SK-N-SH treated with all-trans-retinoic acid at 6 μM for 48 hours (cell line): ENCODE data around the gene MUTYH.

Experiments used
- ATAC-seq: fragments of 200-7000 bp; cut with Tn5 transposase; 3 replicates; pipeline ENCODE4 v1.9.1; 2020; ENCODE audit warnings: mild to moderate bottlenecking, moderate library complexity
- ARNTL ChIP-seq: fragments of 450-650 bp; formaldehyde crosslinking; IDR thresholded peaks from 2 replicates; pipeline ENCODE4 v1.5.0; 2020; ENCODE audit warnings: low read depth, mild to moderate bottlenecking, moderate library complexity, borderline replicate concordance
- BACH2 ChIP-seq: fragments of 250-450 bp; sonication (Bioruptor Pico); IDR thresholded peaks from 2 replicates; pipeline ENCODE4 v1.9.0; 2021; ENCODE audit warnings: mild to moderate bottlenecking, borderline replicate concordance
- CREB5 ChIP-seq: fragments of 250-450 bp; sonication (Bioruptor Pico); IDR thresholded peaks from 2 replicates; pipeline ENCODE4 v1.5.1; 2020; ENCODE audit warnings: low read depth, mild to moderate bottlenecking, moderate library complexity
- CSDC2 ChIP-seq: fragments of 250-450 bp; sonication (Bioruptor Pico); IDR thresholded peaks from 2 replicates; pipeline ENCODE4 v1.5.0; 2020; ENCODE audit warnings: mild to moderate bottlenecking, moderate library complexity
- CSRNP3 ChIP-seq: fragments of 250-450 bp; sonication (Bioruptor Pico); IDR thresholded peaks from 2 replicates; pipeline ENCODE4 v1.5.1; 2021; ENCODE audit warnings: mild to moderate bottlenecking, moderate library complexity
- ESRRG ChIP-seq: fragments of 250-450 bp; sonication (Bioruptor Pico); IDR thresholded peaks from 2 replicates; pipeline ENCODE4 v1.6.1; 2021; ENCODE audit warnings: mild to moderate bottlenecking
- GLIS3 ChIP-seq: fragments of 250-450 bp; sonication (Bioruptor Pico); IDR thresholded peaks from 2 replicates; pipeline ENCODE4 v1.5.0; 2020; ENCODE audit warnings: mild to moderate bottlenecking, moderate library complexity
- ISL1 ChIP-seq: fragments of 250-450 bp; sonication (Bioruptor Pico); IDR thresholded peaks from 2 replicates; pipeline ENCODE4 v2.1.2; 2022; ENCODE audit warnings: mild to moderate bottlenecking, moderate library complexity
- OSR1 ChIP-seq: fragments of 250-450 bp; sonication (Bioruptor Pico); IDR thresholded peaks from 2 replicates; pipeline ENCODE4 v1.8.0; 2022; ENCODE audit warnings: moderate library complexity, mild to moderate bottlenecking, inconsistent platforms
- PATZ1 ChIP-seq: fragments of 250-450 bp; sonication (Bioruptor Pico); IDR thresholded peaks from 2 replicates; pipeline ENCODE4 v1.8.0; 2020; ENCODE audit warnings: mild to moderate bottlenecking, moderate library complexity, borderline replicate concordance
- POU6F1 ChIP-seq: fragments of 250-450 bp; sonication (Bioruptor Pico); IDR thresholded peaks from 2 replicates; pipeline ENCODE4 v1.8.0; 2021; ENCODE audit warnings: low read depth, mild to moderate bottlenecking, moderate library complexity, borderline replicate concordance
- RARB ChIP-seq: fragments of 250-450 bp; sonication (Bioruptor Pico); IDR thresholded peaks from 2 replicates; pipeline ENCODE4 v1.8.0; 2021; ENCODE audit warnings: mild to moderate bottlenecking, moderate library complexity
- TOX ChIP-seq: fragments of 250-450 bp; sonication (Bioruptor Pico); IDR thresholded peaks from 2 replicates; pipeline ENCODE4 v1.8.0; 2021; ENCODE audit warnings: mild to moderate bottlenecking, moderate library complexity, borderline replicate concordance
- TSHZ2 ChIP-seq: fragments of 250-450 bp; sonication (Bioruptor Pico); IDR thresholded peaks from 2 replicates; pipeline ENCODE4 v1.5.0; 2020; ENCODE audit warnings: mild to moderate bottlenecking, moderate library complexity
- ZC3H10 ChIP-seq: fragments of 250-450 bp; sonication (Bioruptor Pico); IDR thresholded peaks from 2 replicates; pipeline ENCODE4 v1.5.1; 2021; ENCODE audit warnings: mild to moderate bottlenecking, moderate library complexity
- ZFP3 ChIP-seq: fragments of 250-450 bp; sonication (Bioruptor Pico); IDR thresholded peaks from 2 replicates; pipeline ENCODE4 v1.5.0; 2020; ENCODE audit warnings: mild to moderate bottlenecking, moderate library complexity
- ZFP30 ChIP-seq: fragments of 450-650 bp; formaldehyde crosslinking; IDR thresholded peaks from 2 replicates; pipeline ENCODE4 v1.5.0; 2022; ENCODE audit warnings: mild to moderate bottlenecking, moderate library complexity
- ZNF565 ChIP-seq: fragments of 450-650 bp; formaldehyde crosslinking; conservative IDR thresholded peaks from 2 replicates; pipeline ENCODE4 v1.5.0; 2020; ENCODE audit warnings: low read depth, mild to moderate bottlenecking, moderate library complexity
- ZNF70 ChIP-seq: fragments of 450-650 bp; formaldehyde crosslinking; IDR thresholded peaks from 2 replicates; pipeline ENCODE4 v1.5.0; 2020; ENCODE audit warnings: mild to moderate bottlenecking, moderate library complexity
- ZNF8 ChIP-seq: fragments of 450-650 bp; formaldehyde crosslinking; IDR thresholded peaks from 2 replicates; pipeline ENCODE4 v1.5.0; 2020; ENCODE audit warnings: mild to moderate bottlenecking, moderate library complexity

MUTYH gene

GRCh38 chr1:45299981-45300668 is 40.1 kb downstream of the MUTYH start:
- ATAC-seq = peak; percentile 50
- TF ChIP-seq ZNF565 (no peak), ZC3H10 (CRISPR knock-in tag) (no peak), CREB5 (CRISPR knock-in tag) (no peak), ZFP3 (CRISPR knock-in tag) (no peak), TOX (no peak), OSR1 (no peak)

- TF ChIP-seq ZNF8 (CRISPR knock-in tag) (no peak), GLIS3 (CRISPR knock-in tag) (no peak), TSHZ2 (CRISPR knock-in tag) (no peak), ZFP30 (CRISPR knock-in tag) (no peak), PATZ1 (CRISPR knock-in tag) (no peak), CSRNP3 (CRISPR knock-in tag) (no peak), ZNF70 (CRISPR knock-in tag) (no peak), ISL1 (CRISPR knock-in tag) (no peak)
- TF ChIP-seq, all 23 proteins: peak for 0
- ATAC-seq = no peak
These were observed 40.9 kb downstream of the MUTYH start for GRCh38 chr1:45299296-45299695.

GRCh38 chr1:45297666-45298356 is 42.4 kb downstream of the MUTYH start:
- ATAC-seq = no peak
- TF ChIP-seq OSR1 (no peak), PATZ1 (CRISPR knock-in tag) (no peak), CSDC2 (no peak), ZNF565 (no peak), POU6F1 (CRISPR knock-in tag) (no peak), ZFP30 (CRISPR knock-in tag) (no peak), ZC3H10 (CRISPR knock-in tag) (no peak), ZNF70 (CRISPR knock-in tag) (no peak), TOX (no peak), CSRNP3 (CRISPR knock-in tag) (no peak), TSHZ2 (CRISPR knock-in tag) (no peak), BACH2 (no peak), ARNTL (CRISPR knock-in tag) (no peak), ESRRG (CRISPR knock-in tag) (no peak), ISL1 (CRISPR knock-in tag) (no peak), RARB (no peak)
